Smooth muscle cell (in vitro differentiated cells): ENCODE results near the gene PLCG1. TPM values are rescaled to one million over a fixed set of nuclear protein-coding genes. Genes with fewer than 3 reads are reported as not detected.

Experiments
- DNase-seq: peaks from one replicate; lab custom pipeline; 2025; ENCODE audit not compliant: unreplicated experiment; lab: John Stamatoyannopoulos, UW
- H2AFZ ChIP-seq: fragments of 200-600 bp; sonication (generic); 2 replicates; pipeline ENCODE4 v1.6.0; 2016; ENCODE audit warnings: antibody characterized with exemption, low read depth, mild to moderate bottlenecking
- H3F3A ChIP-seq: fragments of 200-600 bp; sonication (generic); 2 replicates; pipeline ENCODE4 v1.6.0; 2017; ENCODE audit warnings: antibody characterized with exemption, low read depth
- H3K27ac ChIP-seq: fragments of 200-600 bp; sonication (generic); 2 replicates; pipeline ENCODE4 v1.5.1; 2016; ENCODE audit warnings: low read depth, mild to moderate bottlenecking
- H3K27me3 ChIP-seq: fragments of 200-600 bp; sonication (generic); 2 replicates; pipeline ENCODE4 v1.6.1; 2016; ENCODE audit warnings: low read depth, mild to moderate bottlenecking
- H3K36me3 ChIP-seq: fragments of 200-600 bp; sonication (generic); 2 replicates; pipeline ENCODE4 v1.5.1; 2016; ENCODE audit warnings: low read depth
- H3K4me1 ChIP-seq: fragments of 200-600 bp; sonication (generic); 2 replicates; pipeline ENCODE4 v1.5.1; 2016; ENCODE audit warnings: low read depth
- H3K4me2 ChIP-seq: fragments of 200-600 bp; sonication (generic); 2 replicates; pipeline ENCODE4 v1.6.0; 2016; ENCODE audit warnings: mild to moderate bottlenecking
- H3K4me3 ChIP-seq: fragments of 200-600 bp; sonication (generic); 2 replicates; pipeline ENCODE4 v1.5.1; 2016; ENCODE audit warnings: mild to moderate bottlenecking
- H3K79me2 ChIP-seq: fragments of 200-600 bp; sonication (generic); 2 replicates; pipeline ENCODE4 v1.6.0; 2016; ENCODE audit warnings: low read depth, mild to moderate bottlenecking
- H3K9ac ChIP-seq: fragments of 200-600 bp; sonication (generic); 2 replicates; pipeline ENCODE4 v1.6.0; 2016; ENCODE audit warnings: low read depth
- H3K9me3 ChIP-seq: fragments of 200-600 bp; sonication (generic); replicated peaks from 2 replicates; pipeline ENCODE4 v1.5.1; 2016; ENCODE audit warnings: low read depth
- H4K20me1 ChIP-seq: fragments of 200-600 bp; sonication (generic); 2 replicates; pipeline ENCODE4 v1.6.0; 2016; ENCODE audit warnings: low read depth
- CTCF ChIP-seq: fragments of 200-600 bp; sonication (generic); IDR thresholded peaks from 2 replicates; pipeline ENCODE4 v1.5.1; 2017; ENCODE audit warnings: borderline replicate concordance, mild to moderate bottlenecking, antibody characterized with exemption; ENCODE audit not compliant: insufficient read depth, poor library complexity, severe bottlenecking
- WGBS: methylation state at CpG from one replicate; pipeline ENCODE4 v1.1.7; 2016; ENCODE audit warnings: low lambda C conversion rate; 5-methylcytosine and 5-hydroxymethylcytosine counted together
- polyA plus RNA-seq: library from polyadenylated mRNA; unstranded; fragments of >200 nt; fragmentation: Nextera tagmentation; extraction: Ambion mirVana; gene quantifications from 2 replicates; pipeline ENCODE4 v1.2.1, GENCODE V29; 2016
- total RNA-seq: library from RNA; depleted of rRNA; stranded (reverse); fragments of >200 nt; gene quantifications from 2 replicates; pipeline ENCODE4 v1.2.3, GENCODE V29; 2014

PLCG1 gene
- total and polyA plus RNA-seq, 2 experiments from 2014 or later = 36.9 to 45.2 TPM

GRCh38 chr20:41110012-41110411 is 27.3 kb upstream of the PLCG1 start:
- no peak for DNase-seq
- no peak overlapping the region for H3K4me2 ChIP-seq
- 97% methylated on average over 11 of the region's 11 CpGs for WGBS
- H3K9ac ChIP-seq = no peak overlapping the region
- no peak overlapping the region for H3K4me3 ChIP-seq
- peaks cover 33% of the 10 kb centered on the region for H3K36me3 ChIP-seq
- peaks cover 14% of the 10 kb centered on the region for H4K20me1 ChIP-seq
- no peaks in the 10 kb centered on the region for H3K9me3 ChIP-seq
- H3K27ac ChIP-seq = peak overlapping the region; percentile 67
- peaks cover 4% of the 10 kb centered on the region for H3K79me2 ChIP-seq
- H3K27me3 ChIP-seq = no peaks in the 10 kb centered on the region
- no peak for TF ChIP-seq CTCF
- peaks cover 4% of the 10 kb centered on the region for H3F3A ChIP-seq
- no peak overlapping the region for H2AFZ ChIP-seq
- no peaks in the 10 kb centered on the region for H3K4me1 ChIP-seq

GRCh38 chr20:41110930-41111577 is 26.3 kb upstream of the PLCG1 start:
- WGBS = 78% methylated on average over 5 of the region's 5 CpGs
- peaks cover 40% of the 10 kb centered on the region for H3K36me3 ChIP-seq
- TF ChIP-seq CTCF = no peak
- no peaks in the 10 kb centered on the region for H3K27me3 ChIP-seq
- H2AFZ ChIP-seq = no peak overlapping the region
- peaks cover 4% of the 10 kb centered on the region for H3K79me2 ChIP-seq
- H3K9ac ChIP-seq = no peak overlapping the region
- H3F3A ChIP-seq = peaks cover 4% of the 10 kb centered on the region
- no peaks in the 10 kb centered on the region for H3K9me3 ChIP-seq
- H4K20me1 ChIP-seq = peaks cover 14% of the 10 kb centered on the region
- H3K4me1 ChIP-seq = no peaks in the 10 kb centered on the region
- DNase-seq = no peak
- peak overlapping the region; percentile 67 for H3K27ac ChIP-seq
- H3K4me2 ChIP-seq = no peak overlapping the region
- no peak overlapping the region for H3K4me3 ChIP-seq

GRCh38 chr20:41111578-41111951 is 25.8 kb upstream of the PLCG1 start:
- 81% methylated on average over 5 of the region's 5 CpGs for WGBS
- H3K36me3 ChIP-seq = peaks cover 41% of the 10 kb centered on the region

More at GRCh38 chr20:41111578-41111951, 25.8 kb upstream of the PLCG1 start:
- no peak overlapping the region for H3K4me2 ChIP-seq
- H3K9ac ChIP-seq = no peak overlapping the region
- no peak for DNase-seq
- no peaks in the 10 kb centered on the region for H3K4me1 ChIP-seq
- no peak overlapping the region for H2AFZ ChIP-seq
- H3K4me3 ChIP-seq = no peak overlapping the region
- H3K27me3 ChIP-seq = no peaks in the 10 kb centered on the region
- H3F3A ChIP-seq = peaks cover 4% of the 10 kb centered on the region
- H3K27ac ChIP-seq = peak overlapping the region; percentile 67
- no peaks in the 10 kb centered on the region for H3K79me2 ChIP-seq
- H4K20me1 ChIP-seq = peaks cover 14% of the 10 kb centered on the region
- no peak for TF ChIP-seq CTCF
- no peaks in the 10 kb centered on the region for H3K9me3 ChIP-seq
